UCSD-AML1 (cell line): Measurements from ENCODE around the gene AQP10.
A peak's percentile ranks its signal among the peaks of the same experiment; 100 is the strongest.
"Not testable (repeated sequence)": the region's sequence is repeated elsewhere in the genome, so short reads cannot be mapped to it uniquely, and the experiment has no call there.

ENCODE experiments used
- DNase-seq: peaks from one replicate; lab custom pipeline; 2025; ENCODE audit not compliant: unreplicated experiment; lab: John Stamatoyannopoulos, UW

AQP10 gene

DNA sequence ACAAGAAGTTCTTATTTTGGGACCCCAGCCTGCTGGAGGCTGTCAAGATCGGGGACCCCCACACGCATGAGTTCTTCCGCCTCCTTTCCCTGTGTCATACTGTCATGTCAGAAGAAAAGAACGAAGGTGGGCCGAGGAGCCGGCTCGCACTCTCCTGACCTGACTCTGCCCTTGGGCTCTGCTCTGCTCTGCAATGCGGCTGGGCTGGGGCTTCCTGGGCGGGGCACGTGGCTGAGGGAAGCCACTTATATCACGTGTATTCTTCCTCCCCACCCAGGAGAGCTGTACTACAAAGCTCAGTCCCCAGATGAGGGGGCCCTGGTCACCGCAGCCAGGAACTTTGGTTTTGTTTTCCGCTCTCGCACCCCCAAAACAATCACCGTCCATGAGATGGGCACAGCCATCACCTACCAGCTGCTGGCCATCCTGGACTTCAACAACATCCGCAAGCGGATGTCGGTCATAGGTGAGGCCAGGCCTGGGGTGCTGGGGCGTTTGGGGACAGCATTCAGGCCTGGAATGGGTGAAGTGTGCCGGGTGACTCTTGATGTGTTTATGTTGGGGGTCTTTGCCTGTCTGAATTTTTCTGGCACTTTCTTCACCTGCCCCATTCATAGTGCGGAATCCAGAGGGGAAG, 22.1 kb downstream of the AQP10 start:
- DNase-seq: no peak

DNA sequence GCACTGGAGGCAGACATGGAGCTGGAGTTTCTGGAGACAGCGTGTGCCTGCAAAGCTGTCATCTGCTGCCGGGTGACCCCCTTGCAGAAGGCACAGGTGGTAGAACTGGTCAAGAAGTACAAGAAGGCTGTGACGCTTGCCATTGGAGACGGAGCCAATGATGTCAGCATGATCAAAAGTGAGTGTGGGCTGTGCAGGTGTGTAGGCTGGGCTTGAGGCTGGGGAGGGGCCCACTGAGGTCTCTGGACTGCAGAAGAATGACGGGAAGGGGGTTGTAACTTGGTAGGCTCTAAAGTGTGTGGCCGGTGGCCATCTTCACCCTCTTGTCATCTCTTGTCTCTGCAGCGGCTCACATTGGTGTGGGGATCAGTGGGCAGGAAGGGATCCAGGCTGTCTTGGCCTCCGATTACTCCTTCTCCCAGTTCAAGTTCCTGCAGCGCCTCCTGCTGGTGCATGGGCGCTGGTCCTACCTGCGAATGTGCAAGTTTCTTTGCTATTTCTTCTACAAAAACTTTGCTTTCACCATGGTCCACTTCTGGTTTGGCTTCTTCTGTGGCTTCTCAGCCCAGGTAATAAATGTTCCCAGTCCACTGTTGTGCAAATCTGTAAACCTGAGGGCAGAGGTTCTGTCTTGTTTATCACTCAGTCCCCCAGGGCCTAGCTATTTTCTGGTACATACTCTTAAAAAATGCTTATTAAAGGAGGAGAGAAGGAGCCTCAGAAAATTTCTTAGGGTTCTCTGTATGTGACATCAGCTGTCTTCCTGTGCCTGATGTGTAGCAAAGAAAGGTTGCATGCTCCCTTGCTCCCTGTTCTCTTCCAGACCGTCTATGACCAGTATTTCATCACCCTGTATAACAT, 24.3 kb downstream of the AQP10 start:
- peak; percentile 75 for DNase-seq

DNA sequence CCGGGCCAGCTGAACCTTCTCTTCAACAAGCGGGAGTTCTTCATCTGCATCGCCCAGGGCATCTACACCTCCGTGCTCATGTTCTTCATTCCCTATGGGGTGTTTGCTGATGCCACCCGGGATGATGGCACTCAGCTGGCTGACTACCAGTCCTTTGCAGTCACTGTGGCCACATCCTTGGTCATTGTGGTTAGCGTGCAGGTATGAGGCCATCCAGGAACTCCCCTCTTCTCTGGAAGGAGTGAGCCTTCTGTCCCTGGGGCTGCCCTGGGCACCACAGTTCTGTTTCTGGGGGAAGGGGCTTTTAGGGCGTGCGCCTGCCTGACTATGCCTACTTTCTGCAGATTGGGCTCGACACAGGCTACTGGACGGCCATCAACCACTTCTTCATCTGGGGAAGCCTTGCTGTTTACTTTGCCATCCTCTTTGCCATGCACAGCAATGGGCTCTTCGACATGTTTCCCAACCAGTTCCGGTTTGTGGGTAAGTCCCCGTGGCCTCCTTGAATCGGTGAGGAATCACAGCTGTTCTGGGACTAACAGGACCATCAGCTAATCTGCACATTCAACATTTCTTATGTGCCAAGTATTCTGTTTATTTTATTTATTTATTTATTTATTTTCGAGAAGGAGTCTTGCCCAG, 25.5 kb downstream of the AQP10 start:
- DNase-seq: no peak

DNA sequence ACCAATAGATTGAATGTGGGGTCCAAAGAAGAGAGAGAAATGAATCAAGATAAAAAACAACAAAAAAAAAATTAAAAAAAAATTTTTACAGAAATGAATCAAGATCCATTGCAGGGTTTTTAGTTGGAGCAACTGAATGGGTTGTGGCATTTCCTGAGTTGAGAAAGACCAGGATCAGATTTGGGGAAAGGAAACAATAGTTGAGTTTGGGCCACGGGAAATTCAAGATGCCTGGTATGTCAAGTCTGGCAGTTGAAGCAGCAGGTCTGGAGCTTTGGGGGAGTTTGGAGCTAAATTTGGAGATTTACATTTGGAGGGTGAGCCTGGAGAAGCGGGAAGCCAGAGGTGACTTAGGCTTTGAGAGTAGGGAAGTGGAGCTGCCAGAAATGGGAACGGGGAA, 27.1 kb downstream of the AQP10 start:
- no peak for DNase-seq

- DNase-seq: no peak
Measured at GRCh38 chr1:154348429-154349076, 27.7 kb downstream of the AQP10 start.

- DNase-seq: no peak
Measured at GRCh38 chr1:154349121-154349520, 28.2 kb downstream of the AQP10 start.

DNA sequence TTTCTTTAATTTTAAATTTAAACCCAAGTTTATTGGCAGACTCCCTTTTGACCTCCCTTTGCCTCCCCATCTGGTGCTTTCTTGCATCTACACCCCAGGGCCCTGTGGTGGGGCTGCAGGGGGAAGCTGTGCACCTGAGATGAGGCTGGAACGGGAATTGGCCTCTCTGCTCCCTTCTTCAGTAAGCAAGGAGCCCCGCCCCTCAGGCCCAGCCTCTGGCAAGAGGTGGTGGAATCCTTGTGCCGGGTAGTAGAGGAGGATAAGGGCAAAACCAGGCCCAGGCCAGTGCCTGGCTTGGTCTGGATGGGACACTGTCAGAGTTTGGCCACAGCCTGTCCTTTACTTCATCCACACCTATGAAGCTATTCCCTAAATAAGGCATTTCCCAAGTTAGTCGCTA, 29.5 kb downstream of the AQP10 start:
- DNase-seq: no peak

DNA sequence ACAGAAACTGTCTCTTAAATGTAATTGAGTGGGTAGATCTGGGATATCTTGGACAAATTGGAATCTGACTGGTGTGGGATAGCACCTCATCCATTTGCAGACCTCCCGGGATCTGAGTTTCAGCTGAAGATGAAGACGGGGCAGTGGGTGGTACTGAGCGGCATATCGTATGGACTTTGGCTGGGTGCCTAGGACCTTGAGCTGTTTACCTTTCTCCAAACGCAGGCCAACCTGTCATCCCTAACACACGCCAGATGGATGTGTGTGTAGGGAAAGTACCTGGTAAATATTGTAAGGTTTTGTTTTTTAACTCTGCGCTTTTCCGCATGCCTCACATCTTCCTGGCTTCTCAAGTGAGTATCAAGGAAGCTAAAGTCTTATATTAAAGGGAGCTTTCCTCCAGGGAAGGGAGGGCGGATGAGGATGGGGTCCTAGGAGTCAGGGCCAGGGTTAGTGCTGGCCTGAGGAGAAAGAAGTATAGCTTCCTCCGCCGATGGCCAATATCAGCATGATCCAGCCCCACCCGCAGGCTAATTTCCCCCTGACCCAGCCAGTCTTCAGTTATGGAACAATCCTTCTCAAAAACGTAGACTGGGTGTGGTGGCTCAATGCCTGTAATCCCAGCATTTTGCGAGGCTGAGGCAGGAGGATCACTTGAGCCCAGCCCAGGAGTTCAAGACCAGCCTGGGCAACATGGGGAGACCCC, 30.6 kb downstream of the AQP10 start:
- no peak for DNase-seq

GRCh38 chr1:154352245-154352580, 31.3 kb downstream of the AQP10 start:
- DNase-seq: no peak

DNA sequence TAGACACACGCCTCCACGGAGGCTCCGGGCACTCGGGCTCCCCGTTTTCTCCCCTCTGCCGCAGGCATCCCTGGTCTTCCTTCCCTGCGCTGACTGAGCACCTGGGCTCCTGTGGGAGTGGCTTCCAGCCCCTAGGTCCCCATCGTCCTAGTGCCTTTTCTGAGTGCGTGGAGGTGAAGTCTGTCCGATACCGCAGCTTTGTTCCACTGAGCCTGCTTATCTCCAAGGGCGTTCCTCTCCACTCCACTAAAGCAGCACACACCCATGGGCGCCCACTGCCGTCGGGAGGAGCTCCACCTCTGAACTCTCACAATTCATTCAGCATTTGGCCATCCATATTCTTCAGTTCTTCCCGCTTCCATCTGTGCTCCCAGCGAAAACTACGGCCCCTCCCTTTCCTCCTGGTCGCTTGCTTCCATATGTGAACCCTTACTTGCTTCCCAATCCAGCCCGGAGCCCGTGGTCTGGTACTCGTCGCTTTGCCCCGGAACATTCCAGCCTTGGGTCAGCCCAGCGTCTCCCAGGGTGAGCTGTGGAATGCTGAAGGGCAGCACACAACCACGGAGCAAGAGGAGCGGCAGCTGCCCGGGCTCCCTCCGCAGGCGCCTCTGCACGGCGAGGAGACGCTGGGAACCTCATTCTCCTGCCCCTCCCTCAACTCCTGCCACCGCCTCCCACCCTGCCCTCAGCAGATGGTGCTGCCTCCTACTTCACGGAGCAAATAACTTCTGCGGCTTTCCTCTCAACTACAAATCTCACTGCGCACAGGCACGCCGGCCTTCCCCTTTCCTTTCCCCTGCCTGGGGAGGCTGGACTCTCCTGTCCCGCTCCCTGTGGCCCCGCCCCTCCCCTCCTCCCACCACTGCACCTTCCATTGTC, 31.9 kb downstream of the AQP10 start:
- DNase-seq: peak; percentile 76

DNA sequence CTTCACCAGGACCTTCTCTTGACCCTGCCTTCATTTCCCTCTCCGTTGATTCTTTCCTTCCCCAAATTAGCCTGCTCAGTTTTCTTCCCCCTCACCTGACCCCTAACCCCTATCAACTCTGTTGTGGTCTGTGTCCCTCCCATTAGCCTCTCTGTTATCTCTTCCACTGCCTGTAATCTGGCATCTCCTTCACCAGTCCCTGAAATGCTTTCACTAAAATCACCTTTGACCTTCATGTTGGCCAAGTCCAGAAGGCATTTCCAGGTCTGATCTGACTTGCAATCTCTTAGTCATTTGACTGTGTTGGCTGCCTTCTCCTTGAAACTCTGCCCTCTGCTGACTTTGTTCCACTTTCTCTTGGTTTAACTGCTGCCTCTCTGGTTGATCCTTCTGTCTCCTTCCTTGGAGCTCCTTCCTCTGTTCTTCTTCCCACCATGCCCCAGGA, 32.6 kb downstream of the AQP10 start:
- no peak for DNase-seq

- no peak for DNase-seq
Measured at GRCh38 chr1:154353966-154354365, 33.1 kb downstream of the AQP10 start.

- no peak for DNase-seq
Measured at GRCh38 chr1:154358519-154358918, 37.6 kb downstream of the AQP10 start.

DNA sequence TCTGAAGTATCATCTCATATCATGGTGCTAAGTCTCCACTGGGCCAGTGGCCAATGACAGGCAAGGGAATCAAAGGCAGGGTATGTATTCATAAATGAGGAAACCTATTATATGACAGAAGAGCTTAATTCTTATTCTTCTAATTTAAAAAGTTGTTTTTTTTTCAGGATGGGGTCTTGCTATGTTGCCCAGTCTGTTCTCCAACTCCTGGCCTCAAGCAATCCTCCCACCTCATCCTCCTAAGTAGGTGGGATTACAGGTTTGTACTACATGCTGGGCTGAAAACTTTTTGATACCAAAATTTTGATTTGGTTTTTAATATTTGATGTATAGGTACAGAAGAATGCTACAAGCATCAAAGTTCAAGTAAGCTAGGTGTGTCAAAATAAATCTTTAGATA, 39.4 kb downstream of the AQP10 start:
- no peak for DNase-seq

DNA sequence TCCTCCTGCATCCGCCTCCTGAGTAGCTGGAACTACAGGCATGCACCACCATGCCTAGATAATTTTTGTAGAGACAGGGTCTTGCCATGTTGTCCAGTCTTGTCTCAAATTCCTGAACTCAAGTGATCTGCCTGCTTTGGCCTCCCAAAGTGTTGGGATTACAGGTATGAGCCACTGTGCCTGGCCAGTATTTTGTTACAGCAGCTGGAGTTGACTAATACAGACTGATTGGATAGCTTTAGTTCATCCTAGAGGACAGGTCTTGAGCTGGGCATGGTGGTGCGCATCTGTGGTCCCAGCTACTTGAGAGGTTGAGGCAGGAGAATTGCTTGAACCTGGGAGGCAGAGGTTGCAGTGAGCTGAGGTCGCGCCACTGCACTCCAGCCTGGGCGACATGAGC, 40.0 kb downstream of the AQP10 start:
- DNase-seq: not testable (repeated sequence)

- DNase-seq: no peak
Measured at GRCh38 chr1:154361357-154361756, 40.5 kb downstream of the AQP10 start.

GRCh38 chr1:154371436-154371835, 50.5 kb downstream of the AQP10 start:
- DNase-seq: no peak

- peak; percentile 32 for DNase-seq
Measured at GRCh38 chr1:154373777-154374357, 53.0 kb downstream of the AQP10 start.
